Measurements from ENCODE around the gene C6orf62.
A peak's percentile ranks its signal among the peaks of the same experiment; 100 is the strongest.
"Not testable (repeated sequence)": the region's sequence is repeated elsewhere in the genome, so short reads cannot be mapped to it uniquely, and the experiment has no call there.

C6orf62 gene

GRCh38 chr6:24695635-24696034 is 23.3 kb downstream of the C6orf62 start:
- peak; percentile 28 to 60 for DNase-seq

- DNase-seq, result no peak
Measured at GRCh38 chr6:24694198-24694597, 24.8 kb downstream of the C6orf62 start.

GRCh38 chr6:24692848-24693592 is 25.9 kb downstream of the C6orf62 start:
- DNase-seq, result peak in 1 of 2 experiments; percentile 38

- DNase-seq, result no peak
Measured at GRCh38 chr6:24692415-24692814, 26.5 kb downstream of the C6orf62 start.

- no peak for DNase-seq
Measured at GRCh38 chr6:24692003-24692402, 27.0 kb downstream of the C6orf62 start.

GRCh38 chr6:24691550-24691949 is 27.4 kb downstream of the C6orf62 start:
- DNase-seq, result no peak

- DNase-seq, result no peak
Measured at GRCh38 chr6:24690593-24690992, 28.4 kb downstream of the C6orf62 start.

DNA sequence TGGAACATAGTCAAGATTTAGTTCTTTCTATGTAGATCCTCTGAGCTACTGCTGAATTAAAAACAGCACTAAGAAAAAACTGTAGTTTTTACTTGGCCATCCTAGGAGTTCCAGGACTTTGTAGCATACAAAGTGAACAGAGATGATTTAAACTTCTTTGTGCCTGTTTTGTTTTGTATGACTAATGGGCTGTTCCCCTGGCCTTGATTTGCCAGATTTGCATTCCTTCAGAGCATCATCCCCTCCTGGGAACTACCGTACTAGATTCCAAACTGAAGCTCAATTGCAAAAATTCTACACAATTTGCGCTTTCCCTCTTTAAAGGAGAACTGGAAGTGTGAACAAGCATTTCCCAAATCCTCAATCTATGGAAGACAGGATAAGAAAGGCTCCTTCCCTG is 29.0 kb downstream of the C6orf62 start:
- DNase-seq, result no peak

DNA sequence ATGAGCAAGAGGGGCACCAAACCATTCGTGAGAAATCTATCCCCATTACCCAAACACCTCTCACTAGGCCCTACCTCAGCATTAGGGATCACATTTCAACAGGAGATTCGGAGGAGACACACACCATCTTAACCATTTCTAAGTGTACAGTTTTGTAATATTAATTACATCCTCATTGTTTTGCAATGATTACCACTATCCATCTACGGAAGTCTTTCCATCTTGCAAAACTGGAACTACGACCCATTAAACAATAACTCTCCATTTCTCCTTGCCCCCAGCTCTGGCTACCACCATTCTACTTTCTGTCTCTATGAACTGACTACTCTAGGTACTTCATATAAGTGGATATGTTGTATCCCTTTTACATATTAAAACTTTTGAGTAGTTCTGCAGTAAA is 32.0 kb downstream of the C6orf62 start:
- no peak for DNase-seq

- DNase-seq, result no peak
Measured at GRCh38 chr6:24686408-24686807, 32.5 kb downstream of the C6orf62 start.

- DNase-seq, result no peak
Measured at GRCh38 chr6:24683297-24684296, 35.4 kb downstream of the C6orf62 start.

- DNase-seq, result no peak
Measured at GRCh38 chr6:24680582-24680981, 38.4 kb downstream of the C6orf62 start.

DNA sequence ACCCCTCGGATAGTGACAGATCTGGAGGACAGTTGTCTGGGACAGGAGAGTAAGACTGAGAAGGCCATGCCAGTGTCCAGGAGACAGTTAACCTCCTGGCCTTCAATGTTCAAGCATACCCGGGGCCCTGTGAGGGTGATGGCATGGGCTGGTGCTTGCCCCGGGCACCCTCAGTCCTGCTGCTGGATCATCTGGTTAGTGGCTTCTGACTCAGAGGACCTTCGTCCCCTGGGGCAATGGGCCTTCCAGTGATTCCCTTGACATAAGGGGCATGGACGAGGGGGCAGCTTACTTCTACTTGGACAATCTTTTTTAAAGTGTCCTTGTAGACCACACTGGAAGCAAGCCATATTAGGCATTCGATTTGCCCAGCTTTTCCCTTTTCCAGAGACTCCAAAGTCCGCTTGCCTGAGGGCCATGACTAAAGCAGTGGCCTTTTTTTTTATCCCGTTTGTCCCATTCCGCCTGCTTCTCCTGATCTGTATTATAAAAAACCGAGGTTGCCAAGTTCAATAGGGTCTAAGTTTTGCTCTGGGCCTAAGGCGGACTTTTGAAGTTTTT is 40.1 kb downstream of the C6orf62 start:
- not testable (repeated sequence) for DNase-seq

DNA sequence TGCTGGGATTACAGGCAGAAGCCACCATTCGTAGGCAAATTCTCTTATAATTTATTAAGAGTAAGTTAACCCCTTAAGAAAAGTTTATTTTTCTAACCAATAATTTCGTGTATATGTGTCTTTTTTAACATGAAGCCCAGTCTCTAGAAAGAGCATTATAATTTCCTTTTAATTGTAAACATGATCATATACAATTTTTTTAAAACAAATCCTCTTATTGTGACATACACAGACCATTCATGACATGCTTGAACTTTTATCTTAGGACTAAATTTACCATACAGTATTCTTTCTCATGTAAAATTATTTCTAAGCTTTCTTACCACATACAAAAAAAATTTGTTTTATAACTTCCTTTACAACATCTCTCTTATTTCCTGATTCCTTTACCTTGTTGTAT is 45.3 kb downstream of the C6orf62 start:
- DNase-seq, result no peak

DNA sequence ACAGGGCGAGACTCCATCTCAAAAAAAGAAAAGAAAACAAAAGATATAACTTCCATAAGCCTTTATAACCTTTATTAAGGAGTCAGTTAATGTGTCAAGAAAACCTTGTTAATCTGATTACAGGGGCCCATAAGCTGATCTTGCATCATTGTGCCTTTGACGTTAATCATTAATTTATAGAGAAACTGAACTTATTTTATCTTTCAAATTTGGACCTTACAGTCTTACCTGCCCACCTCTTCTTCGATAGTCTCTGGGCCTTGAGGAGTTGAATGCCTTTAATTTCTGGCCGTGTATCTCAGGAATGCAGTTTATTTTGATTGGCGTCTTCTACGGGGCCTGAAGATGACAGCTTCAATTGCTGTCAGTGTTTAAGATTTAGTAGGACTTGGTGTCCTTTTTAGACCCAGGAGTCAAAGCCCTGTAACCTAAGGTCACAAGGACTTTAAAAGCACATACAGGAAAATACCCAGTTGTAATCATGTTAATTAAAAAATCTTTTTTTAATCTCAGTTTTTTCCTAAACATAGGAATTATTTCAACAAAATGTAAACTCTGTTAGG is 46.3 kb downstream of the C6orf62 start:
- DNase-seq, result no peak

DNA sequence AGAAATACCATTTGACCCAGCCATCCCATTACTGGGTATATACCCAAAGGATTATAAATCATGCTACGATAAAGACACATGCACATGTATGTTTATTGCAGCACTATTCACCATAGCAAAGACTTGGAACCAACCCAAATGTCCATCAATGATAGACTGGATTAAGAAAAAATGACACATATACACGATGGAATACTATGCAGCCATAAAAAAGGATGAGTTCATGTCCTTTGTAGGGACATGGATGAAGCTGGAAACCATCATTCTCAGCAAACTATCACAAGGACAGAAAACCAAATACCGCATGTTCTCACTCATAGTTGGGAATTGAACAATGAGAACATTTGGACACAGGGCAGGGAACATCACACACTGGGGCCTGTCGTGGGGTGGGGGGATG is 47.9 kb downstream of the C6orf62 start:
- not testable (repeated sequence) for DNase-seq

GRCh38 chr6:24670492-24670891 is 48.5 kb downstream of the C6orf62 start:
- DNase-seq, result not testable (repeated sequence)

- no peak for DNase-seq
Measured at GRCh38 chr6:24668997-24669361, 50.0 kb downstream of the C6orf62 start.

DNA sequence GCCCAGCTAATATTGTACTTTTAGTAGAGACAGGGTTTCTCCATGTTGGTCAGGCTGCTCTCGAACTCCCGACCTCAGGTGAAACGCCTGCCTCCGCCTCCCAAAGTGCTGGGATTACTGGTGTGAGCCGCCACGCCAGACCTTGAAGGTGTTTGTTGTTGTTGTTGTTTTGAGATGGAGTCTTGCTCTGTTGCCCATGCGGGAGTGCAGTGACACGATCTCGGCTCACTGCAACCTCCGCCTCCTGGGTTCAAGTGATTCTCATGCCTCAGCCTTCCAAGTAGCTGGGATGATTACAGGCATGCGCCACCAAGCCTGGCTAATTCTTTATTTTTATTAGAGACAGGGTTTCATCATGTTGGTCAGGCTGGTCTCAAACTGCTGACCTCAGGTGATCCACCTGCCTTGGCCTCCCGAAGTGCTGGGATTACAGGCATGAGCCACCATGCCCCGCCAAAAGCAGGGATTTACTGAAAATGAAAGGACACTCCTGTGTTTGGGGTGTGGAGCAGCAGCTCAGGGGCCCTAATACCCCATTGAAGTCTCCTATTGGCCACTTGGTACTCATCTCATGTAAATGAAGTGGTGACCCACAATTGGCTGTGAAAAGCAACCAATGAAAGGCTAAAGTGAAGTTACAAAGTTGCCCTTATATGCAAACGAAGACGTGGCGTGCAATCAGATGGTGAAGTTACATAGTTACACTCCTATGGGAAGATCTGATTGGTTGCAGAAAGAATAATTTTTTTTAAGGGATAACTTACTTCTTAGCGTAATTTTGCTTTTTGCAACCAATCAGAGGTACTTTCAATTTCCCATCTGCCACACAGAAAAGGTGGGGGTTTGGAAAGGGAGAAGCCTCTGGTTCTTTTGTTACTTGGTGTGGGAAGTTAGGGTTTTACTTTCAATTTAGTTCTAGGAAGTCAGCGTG is 50.6 kb downstream of the C6orf62 start:
- DNase-seq, result not testable (repeated sequence)

DNA sequence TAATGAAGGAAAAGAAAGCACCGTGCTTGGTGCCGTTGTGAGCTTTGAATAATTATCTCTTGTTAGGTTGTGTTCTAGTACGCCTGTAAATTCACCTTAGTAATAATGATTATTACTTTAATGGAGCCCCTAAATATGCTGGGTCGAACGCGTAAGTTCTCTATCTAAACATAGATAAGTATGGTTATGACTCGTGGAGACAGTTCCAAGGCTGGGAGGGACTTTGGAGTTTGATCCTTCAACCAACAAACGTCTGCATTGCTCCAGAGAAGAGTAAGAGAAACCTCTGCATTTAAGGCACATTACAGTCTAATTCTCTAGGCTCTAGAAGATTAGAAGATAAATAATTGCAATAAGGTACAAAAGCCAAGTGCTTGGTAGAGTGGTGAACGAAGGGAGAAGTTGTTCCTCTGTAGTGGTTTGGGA is 51.6 kb downstream of the C6orf62 start:
- peak in 1 of 2 experiments; percentile 34 for DNase-seq

GRCh38 chr6:24666641-24667377 is 52.1 kb downstream of the C6orf62 start, which contains the start of the genes ACOT13 and TDP2:
Gene ACOT13, plus strand, starts transcription at chr6:24667077. Its CDS starts 187 bp downstream, at chr6:24667264.
Gene TDP2, minus strand, starts transcription at chr6:24666899. Its CDS starts 37 bp downstream, at chr6:24666862.
- DNase-seq, result peak; percentile 90 to 97
